ENCODE measurements around the gene AUH. TPM values are rescaled to one million over a fixed set of nuclear protein-coding genes. Genes with fewer than 3 reads are reported as not detected.
A peak's percentile ranks its signal among the peaks of the same experiment; 100 is the strongest.

AUH gene
- total and polyA plus RNA-seq, 10 of the 15 experiments (the other 5 are each of a cell fraction or from before 2014, with no cell fraction given): 1.7 to 7.3 (median 4.6) TPM

DNA sequence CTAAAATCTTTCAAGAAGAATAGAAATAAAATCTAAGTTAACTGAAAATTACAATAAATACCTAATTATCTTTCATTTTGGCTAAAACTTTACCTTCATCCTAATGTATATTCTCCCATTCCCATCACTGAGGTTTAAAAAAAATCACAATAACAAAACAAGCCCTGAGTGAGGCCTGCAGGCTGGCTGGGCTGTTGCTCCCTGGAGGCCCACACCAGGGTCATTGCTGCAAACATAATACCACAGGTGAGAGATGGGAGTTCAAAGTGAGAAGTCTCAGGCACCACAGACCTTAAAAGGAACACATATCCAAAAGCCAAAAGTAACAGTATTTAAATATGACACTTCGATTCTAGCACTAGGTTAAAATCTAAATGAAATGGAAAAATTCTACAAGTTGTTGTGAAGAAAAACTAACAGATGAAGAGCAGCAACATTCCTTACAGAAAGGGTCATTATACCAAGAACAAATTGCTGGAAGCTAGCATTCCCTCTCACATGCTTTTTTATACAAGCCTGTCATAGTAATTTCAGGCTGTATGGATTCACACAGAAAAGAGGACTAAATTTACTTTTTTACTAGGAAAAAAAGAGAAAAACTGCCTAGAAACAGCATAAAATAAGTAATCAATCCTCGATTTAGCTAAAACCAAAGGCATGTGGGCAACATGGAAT is 57.8 kb downstream of the AUH start:
- no peaks in the 10 kb centered on the region for H3K79me2 ChIP-seq (ENCODE audit: control insufficient read depth, insufficient read depth, low read length)
- no peak overlapping the region for H3K4me3 ChIP-seq
- ATAC-seq (no peak), FAIRE-seq (no peak), DNase-seq (ENCODE audit: low read depth, low spot score) (no peak)
- no peaks in the 10 kb centered on the region for H4K20me1 ChIP-seq (ENCODE audit: control insufficient read depth, insufficient read depth)
- TF ChIP-seq MEF2B (IDR thresholded peaks at IDR 0.05; ENCODE audit: partially characterized antibody, poor library complexity, severe bottlenecking): peak; percentile 14
- TF ChIP-seq NFYB (IDR thresholded peaks at IDR 0.05; ENCODE audit: insufficient read depth, low read depth, low read length): no peak
- no peak overlapping the region for H3K27ac ChIP-seq (ENCODE audit: control insufficient read depth, insufficient read depth)
- H3K9me3 ChIP-seq (replicated peaks; ENCODE audit: control insufficient read depth, insufficient read depth, low read length): no peaks in the 10 kb centered on the region
- H3K4me1 ChIP-seq (ENCODE audit: control insufficient read depth, insufficient read depth, low read length): peaks cover 13% of the 10 kb centered on the region
- no peak overlapping the region for H3K4me2 ChIP-seq (ENCODE audit: control insufficient read depth, insufficient read depth)
- ChIA-PET POLR2A (interaction anchor here (0.6 kb wide), 1 partner anchor 113 kb away, joined by 3 read pairs; no protein-coding TSS in a partner anchor), RAD21 (ENCODE audit: unreplicated experiment) (no interaction called here), SMC1A (ENCODE audit: uncharacterized antibody, unreplicated experiment) (interaction anchor here (1.1 kb wide), 1 partner anchor 15 kb away, joined by 3 read pairs; no protein-coding TSS in a partner anchor), CTCF (no interaction called here)
- H3K27me3 ChIP-seq (replicated peaks in 1 of 2; ENCODE audit: control insufficient read depth in 2 of 2, insufficient read depth in 2 of 2, low read length in 1 of 2): no peaks in the 10 kb centered on the region; a peak in 1 of 4 replicates
- no peak overlapping the region for H2AFZ ChIP-seq (ENCODE audit: control insufficient read depth, low read depth, low read length)
- intact Hi-C loops (cut with micrococcal nuclease; ENCODE audit: unreplicated experiment) (no loop called here), in situ Hi-C loops (cut with MboI) (no loop called here)
- no TSS peak for BruUV-seq (replicated peaks)
- H3K9ac ChIP-seq (ENCODE audit: control insufficient read depth, insufficient read depth, low read length): no peak overlapping the region
- H3K36me3 ChIP-seq (ENCODE audit: control insufficient read depth in 2 of 2, insufficient read depth in 2 of 2, low read length in 1 of 2): no peaks in the 10 kb centered on the region
- 89% methylated on average over 2 of the region's 2 CpGs for WGBS (ENCODE audit: insufficient coverage, insufficient replicate concordance, low lambda C conversion rate, missing lambda C conversion rate)

DNA sequence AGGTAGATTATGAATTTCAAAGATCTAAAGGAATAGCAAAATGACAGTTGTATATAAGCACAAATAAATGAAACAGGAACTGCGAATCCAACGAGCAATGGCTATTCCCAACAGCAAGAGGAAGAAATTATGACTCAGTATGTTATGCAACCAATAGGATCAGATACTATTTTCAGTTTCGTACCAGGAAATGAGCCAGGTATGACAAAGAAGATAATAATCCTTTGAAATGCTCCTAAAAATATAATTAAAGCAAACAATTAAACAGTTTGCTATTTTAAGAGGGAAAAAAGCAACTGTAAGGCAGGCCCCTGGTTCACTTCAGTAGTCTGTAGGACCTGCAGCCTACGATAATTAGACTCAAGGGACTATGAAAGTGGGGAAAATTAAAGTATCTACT is 58.9 kb downstream of the AUH start:
- H3K4me2 ChIP-seq (ENCODE audit: control insufficient read depth, insufficient read depth): no peak overlapping the region; the same call in 1 of the 2 replicates
- FAIRE-seq (no peak), DNase-seq (ENCODE audit: low read depth, low spot score) (no peak), ATAC-seq (no peak)
- H3K36me3 ChIP-seq (ENCODE audit: control insufficient read depth in 2 of 2, insufficient read depth in 2 of 2, low read length in 1 of 2): no peaks in the 10 kb centered on the region; a peak in 1 of 4 replicates
- RAD21 ChIA-PET (ENCODE audit: unreplicated experiment): no interaction called here
- H3K4me1 ChIP-seq (ENCODE audit: control insufficient read depth, insufficient read depth, low read length): peaks cover 13% of the 10 kb centered on the region
- no peak overlapping the region for H3K27ac ChIP-seq (ENCODE audit: control insufficient read depth, insufficient read depth)
- H3K9me3 ChIP-seq (replicated peaks; ENCODE audit: control insufficient read depth, insufficient read depth, low read length): no peaks in the 10 kb centered on the region
- no peak overlapping the region for H3K9ac ChIP-seq (ENCODE audit: control insufficient read depth, insufficient read depth, low read length)
- no peak overlapping the region for H2AFZ ChIP-seq (ENCODE audit: control insufficient read depth, low read depth, low read length)
- in situ Hi-C loops (cut with MboI) (no loop called here), intact Hi-C loops (cut with micrococcal nuclease; ENCODE audit: unreplicated experiment) (no loop called here)
- POLR2A ChIA-PET: no interaction called here
- no peaks in the 10 kb centered on the region; a peak in 1 of 4 replicates for H3K27me3 ChIP-seq (replicated peaks in 1 of 2; ENCODE audit: control insufficient read depth in 2 of 2, insufficient read depth in 2 of 2, low read length in 1 of 2)
- H4K20me1 ChIP-seq (ENCODE audit: control insufficient read depth, insufficient read depth): no peaks in the 10 kb centered on the region
- no peaks in the 10 kb centered on the region for H3K79me2 ChIP-seq (ENCODE audit: control insufficient read depth, insufficient read depth, low read length)
- CTCF ChIA-PET: no interaction called here
- SMC1A ChIA-PET (ENCODE audit: uncharacterized antibody, unreplicated experiment): interaction anchor here (0.6 kb wide), 1 partner anchor 32 kb away, joined by 3 read pairs; no protein-coding TSS in a partner anchor
- WGBS (ENCODE audit: insufficient coverage, insufficient replicate concordance, low lambda C conversion rate, missing lambda C conversion rate): 83% methylated on average over 4 of the region's 4 CpGs
- H3K4me3 ChIP-seq: no peak overlapping the region
- BruUV-seq (replicated peaks): no TSS peak
- no peak for TF ChIP-seq PAX5 (IDR thresholded peaks at IDR 0.05; ENCODE audit: borderline replicate concordance, low read depth, low read length)
- TF ChIP-seq RBBP5 (conservative IDR thresholded peaks at IDR 0.05): no peak
- no peak for TF ChIP-seq ZSCAN29 (IDR thresholded peaks at IDR 0.05)
- no peak for TF ChIP-seq SMAD5 (IDR thresholded peaks at IDR 0.05; ENCODE audit: low read depth)
- TF ChIP-seq ASH2L (IDR thresholded peaks at IDR 0.05; ENCODE audit: borderline replicate concordance, low read depth): no peak
- no peak for TF ChIP-seq NBN (IDR thresholded peaks at IDR 0.05)
- TF ChIP-seq, protein P1, sequence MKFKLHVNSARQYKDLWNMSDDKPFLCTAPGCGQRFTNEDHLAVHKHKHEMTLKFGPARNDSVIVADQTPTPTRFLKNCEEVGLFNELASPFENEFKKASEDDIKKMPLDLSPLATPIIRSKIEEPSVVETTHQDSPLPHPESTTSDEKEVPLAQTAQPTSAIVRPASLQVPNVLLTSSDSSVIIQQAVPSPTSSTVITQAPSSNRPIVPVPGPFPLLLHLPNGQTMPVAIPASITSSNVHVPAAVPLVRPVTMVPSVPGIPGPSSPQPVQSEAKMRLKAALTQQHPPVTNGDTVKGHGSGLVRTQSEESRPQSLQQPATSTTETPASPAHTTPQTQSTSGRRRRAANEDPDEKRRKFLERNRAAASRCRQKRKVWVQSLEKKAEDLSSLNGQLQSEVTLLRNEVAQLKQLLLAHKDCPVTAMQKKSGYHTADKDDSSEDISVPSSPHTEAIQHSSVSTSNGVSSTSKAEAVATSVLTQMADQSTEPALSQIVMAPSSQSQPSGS (IDR thresholded peaks at IDR 0.05; ENCODE audit: low read length): no peak
- 0 out of 4 replicates have a peak, but pooled peaks of 1 of the 2 experiments have one; percentile 15 for TF ChIP-seq IKZF2 (IDR thresholded peaks at IDR 0.05)
- no peak for TF ChIP-seq YY1 (IDR thresholded peaks at IDR 0.05; ENCODE audit: low read depth, low read length)
- TF ChIP-seq, protein P2, sequence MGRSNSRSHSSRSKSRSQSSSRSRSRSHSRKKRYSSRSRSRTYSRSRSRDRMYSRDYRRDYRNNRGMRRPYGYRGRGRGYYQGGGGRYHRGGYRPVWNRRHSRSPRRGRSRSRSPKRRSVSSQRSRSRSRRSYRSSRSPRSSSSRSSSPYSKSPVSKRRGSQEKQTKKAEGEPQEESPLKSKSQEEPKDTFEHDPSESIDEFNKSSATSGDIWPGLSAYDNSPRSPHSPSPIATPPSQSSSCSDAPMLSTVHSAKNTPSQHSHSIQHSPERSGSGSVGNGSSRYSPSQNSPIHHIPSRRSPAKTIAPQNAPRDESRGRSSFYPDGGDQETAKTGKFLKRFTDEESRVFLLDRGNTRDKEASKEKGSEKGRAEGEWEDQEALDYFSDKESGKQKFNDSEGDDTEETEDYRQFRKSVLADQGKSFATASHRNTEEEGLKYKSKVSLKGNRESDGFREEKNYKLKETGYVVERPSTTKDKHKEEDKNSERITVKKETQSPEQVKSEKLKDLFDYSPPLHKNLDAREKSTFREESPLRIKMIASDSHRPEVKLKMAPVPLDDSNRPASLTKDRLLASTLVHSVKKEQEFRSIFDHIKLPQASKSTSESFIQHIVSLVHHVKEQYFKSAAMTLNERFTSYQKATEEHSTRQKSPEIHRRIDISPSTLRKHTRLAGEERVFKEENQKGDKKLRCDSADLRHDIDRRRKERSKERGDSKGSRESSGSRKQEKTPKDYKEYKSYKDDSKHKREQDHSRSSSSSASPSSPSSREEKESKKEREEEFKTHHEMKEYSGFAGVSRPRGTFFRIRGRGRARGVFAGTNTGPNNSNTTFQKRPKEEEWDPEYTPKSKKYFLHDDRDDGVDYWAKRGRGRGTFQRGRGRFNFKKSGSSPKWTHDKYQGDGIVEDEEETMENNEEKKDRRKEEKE (IDR thresholded peaks at IDR 0.05): no peak
- no peak for TF ChIP-seq HDGF (IDR thresholded peaks at IDR 0.05)
- no peak for TF ChIP-seq HDAC2 (IDR thresholded peaks at IDR 0.05)
- TF ChIP-seq TCF3 (IDR thresholded peaks at IDR 0.05; ENCODE audit: borderline replicate concordance, insufficient read depth, low read depth, low read length): no peak
